ENCODE results near the gene THEMIS.

The THEMIS gene

DNA sequence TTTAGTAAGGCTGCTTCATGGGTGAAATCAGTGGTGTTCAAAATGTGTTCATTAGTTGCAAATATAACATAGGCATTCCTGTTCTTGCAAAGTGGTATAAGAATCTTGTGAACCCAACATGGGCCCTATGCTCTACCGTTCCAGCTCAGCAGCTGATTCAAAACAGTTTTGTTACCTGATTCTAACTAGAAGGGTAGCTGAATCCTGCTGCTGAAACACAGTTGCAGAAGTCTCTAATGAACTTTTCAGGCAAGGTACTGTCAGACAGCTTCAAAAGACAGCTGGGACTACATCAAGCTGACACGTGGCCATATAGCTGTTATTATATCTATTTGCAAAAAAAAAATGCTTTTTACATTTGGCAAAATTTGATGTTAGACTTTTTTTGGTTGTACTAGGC is 22.7 kb downstream of the THEMIS start:
- Histone ChIP-seq H3K9ac (ENCODE audit: low read depth, low read length) (no peak overlapping the region), H3K4me3 (ENCODE audit: low read depth, low read length) (no peak overlapping the region), H3K9me3 (ENCODE audit: control insufficient read depth, insufficient read depth, low read length) (no peaks in the 10 kb centered on the region), H3K36me3 (ENCODE audit: control insufficient read depth, insufficient read depth, low read length) (no peaks in the 10 kb centered on the region), H3K4me1 (ENCODE audit: control insufficient read depth, insufficient read depth, low read length) (no peaks in the 10 kb centered on the region), H3K27me3 (ENCODE audit: control insufficient read depth, insufficient read depth, low read length) (no peaks in the 10 kb centered on the region)

DNA sequence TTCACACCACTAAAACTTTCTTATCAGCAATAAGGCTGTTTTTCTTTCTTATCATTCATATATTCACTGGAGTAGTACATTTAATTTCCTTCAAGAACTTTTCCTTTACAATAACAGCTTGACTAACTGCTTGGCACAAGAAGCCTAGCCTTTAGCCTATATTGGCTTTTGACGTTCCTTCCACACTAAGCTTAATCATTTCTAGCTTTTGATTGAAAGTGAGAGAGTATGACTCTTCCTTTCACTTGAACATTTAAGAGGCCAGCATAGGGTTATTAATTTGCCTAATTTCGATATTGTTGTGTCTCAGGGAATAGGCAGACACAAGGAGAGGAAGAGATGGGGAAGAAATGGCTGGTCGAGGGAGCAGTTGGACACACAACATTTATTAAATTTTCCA is 23.6 kb downstream of the THEMIS start:
- H3K4me1 ChIP-seq (ENCODE audit: control insufficient read depth, insufficient read depth, low read length), result no peaks in the 10 kb centered on the region
- H3K36me3 ChIP-seq (ENCODE audit: control insufficient read depth, insufficient read depth, low read length), result no peaks in the 10 kb centered on the region
- H3K9me3 ChIP-seq (ENCODE audit: control insufficient read depth, insufficient read depth, low read length), result no peaks in the 10 kb centered on the region
- H3K4me3 ChIP-seq (ENCODE audit: low read depth, low read length), result no peak overlapping the region
- H3K27me3 ChIP-seq (ENCODE audit: control insufficient read depth, insufficient read depth, low read length), result no peaks in the 10 kb centered on the region
- no peak overlapping the region for H3K9ac ChIP-seq (ENCODE audit: low read depth, low read length)

DNA sequence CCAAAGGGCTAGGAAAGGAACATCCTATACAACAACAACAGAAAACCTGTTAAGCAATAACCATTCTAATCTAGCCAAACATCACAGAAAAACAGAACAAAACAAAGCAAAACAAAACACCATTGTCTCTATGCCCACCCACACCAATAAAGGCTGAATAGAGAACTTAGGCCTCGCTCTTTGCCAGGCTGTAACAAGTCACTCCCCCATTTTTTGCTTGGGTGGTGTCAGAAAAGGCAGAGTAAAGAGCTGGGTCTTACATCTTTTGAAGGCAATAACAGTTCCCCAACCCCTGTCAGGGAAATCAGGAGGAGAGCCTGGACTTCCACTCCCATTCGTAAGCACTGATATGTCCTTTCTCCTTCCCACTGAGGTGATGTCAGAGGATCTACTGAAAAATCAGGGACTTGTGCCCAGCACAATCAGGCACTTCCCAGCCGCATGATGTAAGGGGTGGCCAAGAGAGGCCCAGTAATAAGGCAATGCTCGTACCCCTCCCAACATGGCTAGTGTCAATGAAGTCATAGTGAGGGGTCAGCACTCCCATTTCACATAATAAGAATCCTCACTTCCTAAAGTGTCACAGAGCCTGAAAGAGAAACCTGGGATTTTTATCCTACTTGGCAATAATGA is 31.0 kb downstream of the THEMIS start:
- Histone ChIP-seq H3K9ac (ENCODE audit: low read depth, low read length) (no peak overlapping the region), H3K36me3 (ENCODE audit: control insufficient read depth, insufficient read depth, low read length) (no peaks in the 10 kb centered on the region), H3K4me3 (ENCODE audit: low read depth, low read length) (no peak overlapping the region), H3K27me3 (ENCODE audit: control insufficient read depth, insufficient read depth, low read length) (no peaks in the 10 kb centered on the region), H3K9me3 (ENCODE audit: control insufficient read depth, insufficient read depth, low read length) (no peaks in the 10 kb centered on the region), H3K4me1 (ENCODE audit: control insufficient read depth, insufficient read depth, low read length) (no peaks in the 10 kb centered on the region)

DNA sequence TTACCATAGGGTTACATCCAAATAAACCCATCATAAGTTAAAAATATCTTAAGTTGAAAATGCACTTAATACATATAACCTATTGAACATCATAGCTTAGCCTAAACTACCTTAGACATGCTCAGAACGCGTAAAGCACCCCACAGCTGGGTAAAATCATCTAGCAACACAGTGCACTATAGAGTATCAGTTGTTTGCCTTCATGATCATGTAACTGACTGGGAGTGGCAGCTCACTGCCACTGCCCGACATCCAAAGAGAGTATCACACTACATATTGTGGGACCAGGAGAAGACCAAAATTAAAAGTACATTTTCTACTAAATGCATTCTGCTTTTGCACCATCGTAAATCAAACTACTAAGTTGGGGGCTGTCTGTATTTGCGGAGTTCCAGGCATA is 31.7 kb downstream of the THEMIS start:
- H3K9me3 ChIP-seq (ENCODE audit: control insufficient read depth, insufficient read depth, low read length), result no peaks in the 10 kb centered on the region
- no peaks in the 10 kb centered on the region for H3K36me3 ChIP-seq (ENCODE audit: control insufficient read depth, insufficient read depth, low read length)
- H3K4me1 ChIP-seq (ENCODE audit: control insufficient read depth, insufficient read depth, low read length), result no peaks in the 10 kb centered on the region
- H3K4me3 ChIP-seq (ENCODE audit: low read depth, low read length), result no peak overlapping the region
- no peaks in the 10 kb centered on the region for H3K27me3 ChIP-seq (ENCODE audit: control insufficient read depth, insufficient read depth, low read length)
- H3K9ac ChIP-seq (ENCODE audit: low read depth, low read length), result no peak overlapping the region

DNA sequence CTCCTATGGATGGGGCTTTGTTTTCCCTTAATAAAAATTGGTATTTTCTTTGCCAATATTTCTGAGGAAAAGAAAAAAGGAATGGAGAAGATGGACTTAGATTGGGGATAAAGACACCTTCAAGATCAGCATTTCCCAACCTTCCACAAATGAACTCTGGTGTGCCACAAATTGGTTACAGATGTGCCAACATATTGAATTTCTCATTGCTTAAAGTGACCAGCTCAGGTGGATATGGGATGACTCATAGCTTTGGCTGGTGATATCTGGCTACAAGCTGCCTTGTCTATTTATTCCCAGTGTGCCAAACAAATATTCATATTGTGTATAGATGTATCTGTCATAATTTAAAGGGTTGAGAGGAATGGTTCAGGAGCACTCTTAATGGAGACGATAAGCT is 32.5 kb downstream of the THEMIS start:
- H3K4me3 ChIP-seq (ENCODE audit: low read depth, low read length), result no peak overlapping the region
- H3K4me1 ChIP-seq (ENCODE audit: control insufficient read depth, insufficient read depth, low read length), result no peaks in the 10 kb centered on the region
- no peaks in the 10 kb centered on the region for H3K27me3 ChIP-seq (ENCODE audit: control insufficient read depth, insufficient read depth, low read length)
- H3K9ac ChIP-seq (ENCODE audit: low read depth, low read length), result no peak overlapping the region
- H3K36me3 ChIP-seq (ENCODE audit: control insufficient read depth, insufficient read depth, low read length), result no peaks in the 10 kb centered on the region
- no peaks in the 10 kb centered on the region for H3K9me3 ChIP-seq (ENCODE audit: control insufficient read depth, insufficient read depth, low read length)

DNA sequence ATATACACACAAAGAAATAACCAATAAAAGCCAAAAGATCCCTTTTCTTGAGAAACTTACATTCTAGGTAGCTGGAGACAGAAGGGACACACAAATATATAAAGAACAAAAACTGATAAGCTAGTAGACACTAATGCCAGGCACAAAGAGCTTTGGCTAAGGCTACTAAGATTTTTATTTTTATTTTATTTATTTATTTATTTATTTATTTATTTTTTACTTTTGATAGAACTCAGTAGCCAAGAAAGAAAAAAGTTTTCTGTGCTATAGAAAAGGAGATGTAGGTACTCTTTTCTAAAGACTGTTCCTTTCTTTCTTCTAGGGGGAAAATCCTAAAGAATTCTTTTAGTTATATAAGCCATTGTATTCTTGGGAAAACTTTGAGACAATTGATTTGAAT is 34.1 kb downstream of the THEMIS start:
- H3K9me3 ChIP-seq (ENCODE audit: control insufficient read depth, insufficient read depth, low read length), result no peaks in the 10 kb centered on the region
- H3K4me1 ChIP-seq (ENCODE audit: control insufficient read depth, insufficient read depth, low read length), result no peaks in the 10 kb centered on the region
- no peaks in the 10 kb centered on the region for H3K36me3 ChIP-seq (ENCODE audit: control insufficient read depth, insufficient read depth, low read length)
- no peaks in the 10 kb centered on the region for H3K27me3 ChIP-seq (ENCODE audit: control insufficient read depth, insufficient read depth, low read length)
- no peak overlapping the region for H3K4me3 ChIP-seq (ENCODE audit: low read depth, low read length)
- no peak overlapping the region for H3K9ac ChIP-seq (ENCODE audit: low read depth, low read length)

DNA sequence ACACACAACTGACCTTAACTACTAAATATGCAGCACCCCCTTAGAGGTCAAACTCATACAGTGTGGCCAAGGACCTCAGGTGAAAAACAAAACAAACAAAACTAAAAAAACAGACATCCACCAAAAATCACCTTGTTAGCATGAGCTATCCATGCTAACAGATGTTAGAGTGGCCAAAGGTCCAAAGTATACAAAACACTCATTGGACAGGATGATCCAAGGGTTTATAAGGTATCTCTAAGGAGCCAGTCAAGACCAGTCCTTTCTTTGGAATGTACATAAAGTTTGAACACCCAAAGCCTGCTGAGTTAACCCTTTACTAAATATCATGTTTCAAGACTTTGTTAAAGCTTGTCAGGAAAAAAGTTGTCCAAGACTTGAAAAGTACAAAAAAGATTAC is 35.8 kb downstream of the THEMIS start:
- Histone ChIP-seq H3K4me3 (ENCODE audit: low read depth, low read length) (no peak overlapping the region), H3K4me1 (ENCODE audit: control insufficient read depth, insufficient read depth, low read length) (no peaks in the 10 kb centered on the region), H3K36me3 (ENCODE audit: control insufficient read depth, insufficient read depth, low read length) (no peaks in the 10 kb centered on the region), H3K9ac (ENCODE audit: low read depth, low read length) (no peak overlapping the region), H3K9me3 (ENCODE audit: control insufficient read depth, insufficient read depth, low read length) (no peaks in the 10 kb centered on the region), H3K27me3 (ENCODE audit: control insufficient read depth, insufficient read depth, low read length) (no peaks in the 10 kb centered on the region)

DNA sequence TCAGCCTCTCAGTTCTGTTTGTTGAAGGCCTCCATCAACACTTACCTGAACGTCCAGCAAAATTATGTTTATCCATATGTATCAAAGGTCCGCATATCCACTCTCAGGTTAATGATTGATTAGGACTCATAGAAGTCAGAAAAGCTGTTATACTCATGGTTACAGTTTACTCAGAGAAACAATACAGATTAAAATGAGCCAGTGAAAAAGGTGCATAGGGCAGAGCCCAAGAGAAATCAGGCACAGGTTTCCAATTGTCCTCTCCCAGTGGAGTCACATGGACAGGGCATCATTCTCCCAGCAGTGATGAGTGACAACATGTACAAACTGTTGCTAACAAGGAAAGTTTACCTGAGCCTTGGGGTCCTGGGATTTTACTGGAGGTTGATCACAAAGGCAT is 36.2 kb downstream of the THEMIS start:
- no peaks in the 10 kb centered on the region for H3K4me1 ChIP-seq (ENCODE audit: control insufficient read depth, insufficient read depth, low read length)
- H3K9me3 ChIP-seq (ENCODE audit: control insufficient read depth, insufficient read depth, low read length), result no peaks in the 10 kb centered on the region
- no peaks in the 10 kb centered on the region for H3K27me3 ChIP-seq (ENCODE audit: control insufficient read depth, insufficient read depth, low read length)
- no peak overlapping the region for H3K9ac ChIP-seq (ENCODE audit: low read depth, low read length)
- H3K36me3 ChIP-seq (ENCODE audit: control insufficient read depth, insufficient read depth, low read length), result no peaks in the 10 kb centered on the region
- no peak overlapping the region for H3K4me3 ChIP-seq (ENCODE audit: low read depth, low read length)

DNA sequence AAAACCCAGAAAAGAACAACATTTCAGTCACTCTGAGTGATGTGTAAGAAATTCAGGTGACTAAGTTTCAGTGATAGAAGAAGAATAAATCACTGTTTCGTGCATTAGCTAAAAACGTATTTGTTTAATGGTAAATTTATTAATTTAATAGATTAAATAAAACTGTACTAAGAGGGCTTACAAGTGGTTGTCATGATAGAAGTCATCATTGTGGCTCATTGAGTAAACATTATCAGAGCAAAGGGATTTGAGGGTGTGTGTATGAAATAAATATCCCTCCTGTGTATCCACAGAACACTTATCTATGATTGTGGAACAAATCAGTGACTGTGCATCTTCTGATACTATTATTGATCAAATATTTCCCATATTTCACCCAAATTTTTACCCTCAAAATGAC is 40.1 kb downstream of the THEMIS start:
- Histone ChIP-seq H3K9me3 (ENCODE audit: control insufficient read depth, insufficient read depth, low read length) (no peaks in the 10 kb centered on the region), H3K4me1 (ENCODE audit: control insufficient read depth, insufficient read depth, low read length) (no peaks in the 10 kb centered on the region)

DNA sequence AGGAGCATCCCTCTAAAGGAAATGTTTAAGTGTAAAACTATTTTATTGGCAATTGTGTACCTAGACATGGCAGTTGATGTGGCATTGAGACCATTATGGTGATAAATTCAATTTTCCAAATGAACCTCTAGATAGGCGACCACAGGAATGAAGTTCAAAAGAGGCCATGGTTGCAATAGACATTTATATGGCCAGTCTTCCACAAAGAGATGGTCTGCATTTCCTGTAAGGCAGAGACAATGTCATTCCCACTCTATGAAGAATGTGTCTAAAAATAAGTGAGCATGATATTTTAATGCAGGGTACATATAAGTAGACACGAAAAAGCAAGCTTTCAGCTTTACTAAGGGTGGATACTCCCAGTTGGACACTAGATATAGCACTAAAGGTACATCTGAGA is 40.9 kb downstream of the THEMIS start:
- no peak overlapping the region for H3K4me3 ChIP-seq (ENCODE audit: low read depth, low read length)

More for the DNA sequence above, 40.1 kb downstream of the THEMIS start:
- no peaks in the 10 kb centered on the region for H3K36me3 ChIP-seq (ENCODE audit: control insufficient read depth, insufficient read depth, low read length)
- no peak overlapping the region for H3K4me3 ChIP-seq (ENCODE audit: low read depth, low read length)
- H3K27me3 ChIP-seq (ENCODE audit: control insufficient read depth, insufficient read depth, low read length), result no peaks in the 10 kb centered on the region
- no peak overlapping the region for H3K9ac ChIP-seq (ENCODE audit: low read depth, low read length)

DNA sequence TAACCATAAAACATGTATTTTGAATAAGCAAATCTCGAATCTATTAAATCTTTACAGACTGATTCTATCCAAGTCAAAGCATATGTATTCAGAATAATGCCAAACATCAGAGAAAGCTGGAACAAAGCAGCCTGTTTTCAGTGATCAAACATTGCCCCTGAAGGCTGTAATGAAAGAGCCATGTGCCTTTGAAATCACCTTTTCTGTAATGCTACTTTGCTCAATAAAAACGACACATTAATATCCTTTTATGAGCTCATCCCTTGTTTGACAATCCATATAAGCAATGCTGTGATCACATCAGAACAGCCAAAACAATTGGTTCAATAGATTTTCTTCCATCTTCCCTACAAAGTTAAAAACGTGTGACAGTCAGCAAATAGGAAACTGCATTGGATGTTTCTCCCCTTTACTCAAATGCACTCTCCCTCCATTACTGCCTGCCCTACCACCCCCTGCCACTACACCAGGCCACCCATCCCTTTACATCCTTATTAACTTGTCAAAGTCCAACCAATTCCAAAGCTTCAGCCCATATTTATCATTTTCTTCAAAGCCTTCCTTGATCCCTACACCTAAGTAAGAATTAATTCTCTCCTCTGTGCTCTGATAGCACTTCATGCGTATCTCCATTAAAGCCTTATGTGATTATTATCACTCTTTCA is 42.0 kb downstream of the THEMIS start:
- H3K4me1 ChIP-seq (ENCODE audit: control insufficient read depth, insufficient read depth, low read length), result no peaks in the 10 kb centered on the region

More for the DNA sequence above, 40.9 kb downstream of the THEMIS start:
- no peak overlapping the region for H3K9ac ChIP-seq (ENCODE audit: low read depth, low read length)
- H3K9me3 ChIP-seq (ENCODE audit: control insufficient read depth, insufficient read depth, low read length), result no peaks in the 10 kb centered on the region
- no peaks in the 10 kb centered on the region for H3K36me3 ChIP-seq (ENCODE audit: control insufficient read depth, insufficient read depth, low read length)
- no peaks in the 10 kb centered on the region for H3K27me3 ChIP-seq (ENCODE audit: control insufficient read depth, insufficient read depth, low read length)
- no peaks in the 10 kb centered on the region for H3K4me1 ChIP-seq (ENCODE audit: control insufficient read depth, insufficient read depth, low read length)

DNA sequence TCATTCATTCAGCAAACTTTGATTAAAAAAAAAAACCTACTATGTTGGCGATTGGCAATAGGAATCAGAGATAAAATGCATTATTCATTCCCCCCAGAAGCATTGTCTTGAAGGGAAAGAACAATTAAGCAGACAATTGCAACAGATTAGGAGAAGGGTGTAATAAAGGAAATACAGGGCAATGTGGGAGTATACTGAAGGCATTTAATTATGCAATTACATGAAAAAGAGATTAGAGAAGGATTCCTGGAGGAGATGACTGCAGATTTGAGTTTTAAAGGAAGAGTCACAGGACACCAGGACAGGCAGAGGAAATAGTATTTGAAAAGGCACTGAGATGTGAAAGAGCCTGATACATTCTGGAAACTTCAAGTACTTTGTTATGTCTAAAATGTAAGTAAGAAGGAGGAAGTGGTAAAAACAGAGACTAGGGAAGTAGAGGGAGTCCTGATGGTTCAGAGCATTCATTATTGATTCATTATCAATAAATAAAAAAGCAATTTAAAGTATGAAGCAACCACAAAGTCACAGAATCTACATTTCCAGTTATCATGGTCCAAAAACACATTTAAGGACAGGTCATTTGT is 43.7 kb downstream of the THEMIS start:
- no peak overlapping the region for H3K4me3 ChIP-seq (ENCODE audit: low read depth, low read length)
- H3K36me3 ChIP-seq (ENCODE audit: control insufficient read depth, insufficient read depth, low read length), result no peaks in the 10 kb centered on the region
- no peak overlapping the region for H3K9ac ChIP-seq (ENCODE audit: low read depth, low read length)
- H3K9me3 ChIP-seq (ENCODE audit: control insufficient read depth, insufficient read depth, low read length), result no peaks in the 10 kb centered on the region
- H3K4me1 ChIP-seq (ENCODE audit: control insufficient read depth, insufficient read depth, low read length), result no peaks in the 10 kb centered on the region
- no peaks in the 10 kb centered on the region for H3K27me3 ChIP-seq (ENCODE audit: control insufficient read depth, insufficient read depth, low read length)

More for the DNA sequence above, 42.0 kb downstream of the THEMIS start:
- no peaks in the 10 kb centered on the region for H3K9me3 ChIP-seq (ENCODE audit: control insufficient read depth, insufficient read depth, low read length)
- no peaks in the 10 kb centered on the region for H3K36me3 ChIP-seq (ENCODE audit: control insufficient read depth, insufficient read depth, low read length)
- no peaks in the 10 kb centered on the region for H3K27me3 ChIP-seq (ENCODE audit: control insufficient read depth, insufficient read depth, low read length)
- no peak overlapping the region for H3K9ac ChIP-seq (ENCODE audit: low read depth, low read length)
- no peak overlapping the region for H3K4me3 ChIP-seq (ENCODE audit: low read depth, low read length)
